ENCODE data around the gene OLIG3.

Gene OLIG3

GRCh38 chr6:137472641-137473137 is 21.5 kb downstream of the OLIG3 start:
- no peak for TF ChIP-seq CTCF (IDR thresholded peaks at IDR 0.05)

- TF ChIP-seq CTCF (IDR thresholded peaks at IDR 0.05) = no peak
These were observed 22.2 kb downstream of the OLIG3 start for GRCh38 chr6:137471986-137472385.

- TF ChIP-seq CTCF (IDR thresholded peaks at IDR 0.05) = no peak
These were observed 22.7 kb downstream of the OLIG3 start for GRCh38 chr6:137471497-137471896.

- no peak for TF ChIP-seq CTCF (IDR thresholded peaks at IDR 0.05)
These were observed 27.0 kb downstream of the OLIG3 start for GRCh38 chr6:137467211-137467610.

GRCh38 chr6:137465378-137466009 is 28.7 kb downstream of the OLIG3 start:
- TF ChIP-seq CTCF (IDR thresholded peaks at IDR 0.05) = no peak

- TF ChIP-seq CTCF (IDR thresholded peaks at IDR 0.05) = no peak
These were observed 41.8 kb downstream of the OLIG3 start for GRCh38 chr6:137452333-137452894.

GRCh38 chr6:137443901-137444300 is 50.3 kb downstream of the OLIG3 start:
- TF ChIP-seq CTCF (IDR thresholded peaks at IDR 0.05) = no peak
